ENCODE measurements around the gene TUBB8. TPM values are rescaled to one million over a fixed set of nuclear protein-coding genes. Genes with fewer than 3 reads are reported as not detected.
"Not testable (repeated sequence)": the region's sequence is repeated elsewhere in the genome, so short reads cannot be mapped to it uniquely, and the experiment has no call there.

The TUBB8 gene
- total and polyA plus RNA-seq, 9 donors = 0.10 to 3.6 TPM; not detected in 7

- H3K36me3 ChIP-seq = no peaks in the 10 kb centered on the region
- H3K27ac ChIP-seq = no peak overlapping the region
- 82 to 87% (median 87%) methylated on average over 9 of the region's 9 CpGs for WGBS, 3 donors
- H3K4me3 ChIP-seq = no peak overlapping the region
- no peaks in the 10 kb centered on the region for H3K9me3 ChIP-seq
- no peak for DNase-seq
- no peaks in the 10 kb centered on the region for H3K27me3 ChIP-seq
- no peaks in the 10 kb centered on the region for H3K4me1 ChIP-seq (ENCODE audit: insufficient read depth)
- TF ChIP-seq EP300 (IDR thresholded peaks at IDR 0.05) (no peak), CTCF (IDR thresholded peaks at IDR 0.05) (no peak), POLR2A (IDR thresholded peaks at IDR 0.05) (no peak)
- intact Hi-C loops (cut with DNase I) = no loop called here
Observed at GRCh38 chr10:83930-84530, 34.9 kb upstream of the TUBB8 start.

GRCh38 chr10:80477-81105, 31.5 kb upstream of the TUBB8 start:
- no peaks in the 10 kb centered on the region for H3K36me3 ChIP-seq
- WGBS, 3 donors = 61 to 70% (median 66%) methylated on average over 4 to 7 of the region's 7 CpGs
- no peak for DNase-seq

GRCh38 chr10:79532-80215, 30.6 kb upstream of the TUBB8 start:
- no peaks in the 10 kb centered on the region for H3K36me3 ChIP-seq
- intact Hi-C loops (cut with DNase I) = no loop called here
- no peak overlapping the region for H3K27ac ChIP-seq
- peaks cover 1% of the 10 kb centered on the region for H3K4me1 ChIP-seq (ENCODE audit: insufficient read depth)
- no peaks in the 10 kb centered on the region for H3K27me3 ChIP-seq
- no peaks in the 10 kb centered on the region for H3K9me3 ChIP-seq
- 77 to 88% (median 81%) methylated on average over 4 of the region's 4 CpGs for WGBS, 3 donors
- no peak overlapping the region for H3K4me3 ChIP-seq
- TF ChIP-seq CTCF (IDR thresholded peaks at IDR 0.05) (no peak), POLR2A (IDR thresholded peaks at IDR 0.05) (no peak), EP300 (IDR thresholded peaks at IDR 0.05) (no peak)
- DNase-seq = no peak

More at GRCh38 chr10:80477-81105, 31.5 kb upstream of the TUBB8 start:
- H3K4me1 ChIP-seq (ENCODE audit: insufficient read depth) = peaks cover 1% of the 10 kb centered on the region
- TF ChIP-seq EP300 (IDR thresholded peaks at IDR 0.05) (no peak), POLR2A (IDR thresholded peaks at IDR 0.05) (no peak), CTCF (IDR thresholded peaks at IDR 0.05) (no peak)
- H3K27ac ChIP-seq = no peak overlapping the region
- intact Hi-C loops (cut with DNase I) = no loop called here
- H3K4me3 ChIP-seq = no peak overlapping the region
- H3K9me3 ChIP-seq = no peaks in the 10 kb centered on the region
- no peaks in the 10 kb centered on the region for H3K27me3 ChIP-seq

GRCh38 chr10:78556-78955, 29.5 kb upstream of the TUBB8 start:
- H3K27ac ChIP-seq = no peak overlapping the region
- H3K36me3 ChIP-seq = no peaks in the 10 kb centered on the region
- H3K9me3 ChIP-seq = no peaks in the 10 kb centered on the region
- intact Hi-C loops (cut with DNase I) = no loop called here
- H3K27me3 ChIP-seq = no peaks in the 10 kb centered on the region
- H3K4me3 ChIP-seq = no peak overlapping the region
- TF ChIP-seq CTCF (IDR thresholded peaks at IDR 0.05) (no peak), POLR2A (IDR thresholded peaks at IDR 0.05) (no peak), EP300 (IDR thresholded peaks at IDR 0.05) (no peak)
- H3K4me1 ChIP-seq (ENCODE audit: insufficient read depth) = peaks cover 3% of the 10 kb centered on the region
- 81 to 85% (median 82%) methylated on average over 12 of the region's 12 CpGs for WGBS, 3 donors
- no peak for DNase-seq

- intact Hi-C loops (cut with DNase I) = not testable (repeated sequence)
Observed at GRCh38 chr10:74266-74621, 25.1 kb upstream of the TUBB8 start.

More at GRCh38 chr10:74266-74621, 25.1 kb upstream of the TUBB8 start:
- not testable (repeated sequence) for H3K4me3 ChIP-seq; H3K27ac ChIP-seq; H3K4me1 ChIP-seq (ENCODE audit: insufficient read depth); DNase-seq; H3K9me3 ChIP-seq; H3K27me3 ChIP-seq; H3K36me3 ChIP-seq
- 32 to 43% (median 36%) methylated on average over 17 of the region's 17 CpGs for WGBS, 3 donors
